WI38 (cell line): ENCODE data around the gene GNPTAB.

Experiments
- H3K4me3 ChIP-seq: 2 replicates; pipeline ENCODE4 v1.5.1; 2011; ENCODE audit warnings: low read depth, mild to moderate bottlenecking, control low read depth, low read length
- CTCF ChIP-seq: IDR thresholded peaks from 2 replicates; pipeline ENCODE4 v1.5.1; 2012; ENCODE audit warnings: low read depth, mild to moderate bottlenecking, control low read depth, low read length

The GNPTAB gene

GRCh38 chr12:101845137-101845711 lies 14.5 kb upstream of the GNPTAB start:
- H3K4me3 ChIP-seq = no peak overlapping the region
- TF ChIP-seq CTCF = no peak

- TF ChIP-seq CTCF = no peak
- H3K4me3 ChIP-seq = no peak overlapping the region
Observed at GRCh38 chr12:101841069-101841468, 10.3 kb upstream of the GNPTAB start.

GRCh38 chr12:101839324-101840283 lies 8.8 kb upstream of the GNPTAB start:
- no peak overlapping the region for H3K4me3 ChIP-seq
- TF ChIP-seq CTCF = peak; percentile 77

- TF ChIP-seq CTCF = no peak
- no peak overlapping the region for H3K4me3 ChIP-seq
Observed at GRCh38 chr12:101838628-101839323, 8.0 kb upstream of the GNPTAB start.

- TF ChIP-seq CTCF = no peak
- no peak overlapping the region for H3K4me3 ChIP-seq
Observed at GRCh38 chr12:101832030-101832429, 1.3 kb upstream of the GNPTAB start.

DNA sequence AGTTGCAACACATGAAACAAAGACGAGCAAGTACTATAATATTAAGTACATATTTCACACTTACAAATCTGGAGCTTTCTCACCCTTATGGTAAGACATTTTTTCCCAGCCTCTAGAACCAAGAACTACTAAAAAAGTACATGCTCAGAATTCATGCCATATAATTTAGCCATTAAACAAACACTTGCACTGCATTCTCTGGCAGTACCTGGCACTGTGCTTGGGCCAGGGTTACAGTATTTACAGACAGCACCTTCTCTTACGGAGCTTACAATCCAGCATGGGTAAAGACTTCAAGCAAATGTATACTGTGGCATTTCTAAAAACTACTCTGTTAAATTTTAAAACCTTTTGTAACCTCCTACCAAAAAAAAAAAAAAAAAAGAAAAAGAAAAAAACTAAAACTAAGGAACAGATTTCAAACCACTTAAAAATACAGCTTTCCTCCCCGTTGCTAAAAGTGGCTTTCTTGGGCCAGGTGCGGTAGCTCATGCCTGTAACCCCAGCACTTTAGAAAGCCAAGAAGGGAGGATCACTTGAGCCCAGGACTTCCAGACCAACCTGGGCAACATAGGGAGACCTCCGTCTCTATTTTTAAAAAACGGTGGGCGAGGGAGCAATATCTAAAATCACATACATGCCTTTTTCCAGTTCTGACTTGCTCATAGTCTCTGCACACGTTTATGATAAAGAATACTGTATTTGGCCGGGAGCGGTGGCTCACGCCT lies 956 bp downstream of the GNPTAB start:
- peak overlapping the region; percentile 86 for H3K4me3 ChIP-seq
- no peak for TF ChIP-seq CTCF
